Stimulated activated CD4-positive, alpha-beta T cell treated with anti-CD3 and anti-CD28 coated beads, Interleukin-2, amount 100 ng/mL, for 48 hours (primary cell): ENCODE data around the gene FRAT1.

Experiments
- DNase-seq, 2 donors: peaks; one replicate each; pipeline ENCODE4 v3.0.0-alpha.2; 2020

FRAT1 gene

DNA sequence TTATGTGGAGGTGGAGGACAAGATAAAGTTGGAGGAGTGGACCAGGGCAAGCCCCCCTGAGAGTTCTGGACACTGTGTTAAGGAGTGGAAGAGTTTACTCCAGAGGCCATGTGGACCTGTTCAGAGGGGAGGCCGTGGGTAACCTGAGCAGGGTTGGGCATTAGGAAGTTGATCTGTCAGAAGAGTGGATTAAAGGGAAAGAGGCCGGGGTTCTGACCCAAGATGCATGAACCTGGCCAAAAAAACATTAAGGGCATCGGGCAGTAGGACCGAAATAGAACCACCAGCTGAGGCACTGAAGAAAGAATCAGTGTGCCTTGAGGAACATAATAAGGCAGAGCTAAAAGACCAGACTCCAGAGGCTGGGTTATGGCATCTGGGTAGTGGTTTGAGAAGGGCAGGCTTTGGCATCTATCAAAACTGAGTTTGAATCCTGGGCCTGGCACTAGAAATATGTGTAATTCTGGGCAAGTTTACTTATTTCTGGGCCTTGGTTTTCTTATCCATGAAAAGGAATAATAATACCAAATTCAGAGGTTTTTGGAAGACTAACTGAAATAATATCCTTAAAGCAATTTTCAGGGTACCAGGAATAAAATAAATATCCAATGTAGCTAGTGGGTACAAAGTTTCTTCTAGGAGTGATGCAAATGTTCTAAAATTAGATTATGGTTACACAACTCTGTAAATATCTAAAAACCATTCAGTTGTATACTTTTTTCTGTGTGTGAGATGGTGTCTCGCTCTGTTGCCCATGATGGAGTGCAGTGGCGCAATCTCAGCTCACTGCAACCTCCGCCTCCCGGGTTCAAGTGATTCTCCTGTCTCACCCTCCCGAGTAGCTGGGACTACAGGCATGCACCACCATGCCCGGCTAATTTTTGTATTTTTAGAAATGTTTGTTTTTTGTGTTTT, 10.9 kb upstream of the FRAT1 start:
- DNase-seq = no peak

DNA sequence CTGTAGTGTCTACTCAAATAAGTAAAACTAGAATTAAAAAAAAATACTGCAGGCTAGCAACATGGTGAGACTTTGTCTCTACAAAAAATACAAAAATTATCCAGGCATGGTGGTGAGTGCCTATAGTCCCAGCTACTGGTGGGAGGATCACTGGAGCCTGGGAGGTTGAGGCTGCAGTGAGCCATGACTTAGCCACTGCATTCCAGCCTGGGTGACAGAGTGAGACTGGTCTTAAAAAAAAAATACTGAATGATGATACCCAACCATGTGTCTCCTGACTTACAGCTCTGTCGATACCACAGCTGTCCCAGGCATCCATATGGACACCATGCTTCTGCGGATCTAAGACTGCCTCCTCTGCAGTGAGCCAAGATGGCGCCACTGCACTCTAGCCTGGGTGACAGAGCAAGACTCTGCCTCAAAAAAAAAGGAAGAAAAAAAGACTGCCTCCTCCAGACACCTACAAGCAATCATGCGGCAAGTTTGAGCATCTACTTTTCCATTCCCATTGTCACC, 7.9 kb upstream of the FRAT1 start:
- DNase-seq = no peak

DNA sequence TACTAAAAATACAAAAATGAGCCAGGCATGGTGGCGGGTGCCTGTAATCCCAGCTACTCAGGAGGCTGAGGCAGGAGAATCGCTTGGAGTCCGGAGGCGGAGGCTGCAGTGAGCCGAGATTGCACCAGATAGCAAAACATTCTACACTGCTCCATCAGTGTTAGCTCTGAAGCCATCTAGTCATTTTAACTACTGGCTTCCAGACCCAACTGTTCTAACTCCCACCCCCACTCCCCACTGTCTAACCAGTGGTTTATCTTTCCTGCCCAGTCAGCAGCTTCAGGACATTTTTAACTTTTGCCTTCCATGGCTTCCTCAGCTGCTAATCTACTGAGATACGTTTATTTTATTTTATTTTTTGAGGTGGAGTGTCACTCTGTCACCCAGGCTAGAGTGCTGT, 6.2 kb upstream of the FRAT1 start:
- DNase-seq = no peak

DNA sequence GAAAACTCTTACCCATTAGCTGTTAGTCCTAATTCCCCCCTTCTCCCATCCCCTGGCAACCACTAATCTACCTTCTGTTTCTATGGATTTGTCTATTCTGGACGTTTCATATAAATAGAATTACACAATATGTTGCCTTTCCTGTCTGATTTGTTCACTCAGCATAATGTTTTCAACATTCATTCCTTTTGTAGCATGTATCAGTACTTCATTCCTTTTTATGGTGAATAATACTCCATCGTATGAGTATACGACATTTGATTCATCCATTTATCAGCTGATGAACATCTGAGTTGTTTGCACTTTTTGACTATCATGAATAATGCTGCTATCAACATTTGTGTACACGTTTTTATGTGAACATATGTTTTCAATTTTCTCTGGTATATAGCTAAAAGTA, 4.4 kb upstream of the FRAT1 start:
- no peak for DNase-seq

DNA sequence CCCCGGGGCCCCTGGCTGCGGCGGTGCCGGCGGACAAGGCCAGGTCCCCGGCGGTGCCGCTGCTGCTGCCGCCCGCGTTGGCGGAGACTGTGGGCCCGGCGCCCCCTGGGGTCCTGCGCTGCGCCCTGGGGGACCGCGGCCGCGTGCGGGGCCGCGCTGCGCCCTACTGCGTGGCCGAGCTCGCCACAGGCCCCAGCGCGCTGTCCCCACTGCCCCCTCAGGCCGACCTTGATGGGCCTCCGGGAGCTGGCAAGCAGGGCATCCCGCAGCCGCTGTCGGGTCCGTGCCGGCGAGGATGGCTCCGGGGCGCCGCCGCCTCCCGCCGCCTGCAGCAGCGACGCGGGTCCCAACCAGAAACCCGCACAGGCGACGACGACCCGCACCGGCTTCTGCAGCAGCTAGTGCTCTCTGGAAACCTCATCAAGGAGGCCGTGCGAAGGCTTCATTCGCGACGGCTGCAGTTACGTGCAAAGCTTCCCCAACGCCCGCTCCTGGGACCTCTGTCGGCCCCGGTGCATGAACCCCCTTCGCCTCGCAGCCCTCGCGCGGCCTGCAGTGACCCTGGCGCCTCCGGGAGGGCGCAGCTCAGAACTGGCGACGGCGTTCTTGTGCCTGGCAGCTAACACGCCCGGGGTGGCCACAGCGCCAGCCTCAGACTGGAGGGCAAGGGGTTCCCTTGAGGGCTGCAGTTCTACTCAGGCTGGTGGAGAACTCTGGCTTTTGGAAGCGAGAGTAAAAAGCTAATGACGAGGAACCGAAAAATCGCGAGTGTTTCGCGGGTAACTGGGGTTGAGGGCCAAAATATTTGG, 804 bp downstream of the FRAT1 start:
- DNase-seq = peak; percentile 51 to 55

DNA sequence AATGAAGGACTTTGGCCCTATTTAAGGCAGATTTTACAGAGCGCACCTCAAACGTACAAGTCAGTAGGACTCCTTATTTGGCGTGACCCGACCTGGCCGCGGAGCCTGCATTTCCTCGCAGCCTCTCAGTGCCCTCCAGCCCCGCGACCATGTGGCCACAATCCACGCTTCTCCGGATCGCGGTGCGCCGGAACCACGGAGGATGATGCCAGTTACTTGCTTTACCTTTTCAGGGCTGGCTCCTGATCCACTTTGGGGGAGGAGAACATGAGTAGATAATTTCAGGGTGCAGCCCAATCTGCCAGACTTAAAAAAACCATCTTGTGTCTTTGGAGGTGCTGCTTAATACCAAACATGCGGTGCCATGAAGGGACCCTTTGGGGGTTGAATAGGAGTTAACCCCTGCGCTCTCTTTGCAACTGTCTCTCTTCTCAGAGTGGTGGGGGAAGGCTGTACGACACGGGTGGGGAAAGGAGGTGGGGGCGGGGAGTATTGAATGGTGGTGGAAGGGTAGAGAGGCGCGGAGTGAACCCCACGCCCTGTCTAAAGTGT, 1.5 kb downstream of the FRAT1 start:
- no peak for DNase-seq

DNA sequence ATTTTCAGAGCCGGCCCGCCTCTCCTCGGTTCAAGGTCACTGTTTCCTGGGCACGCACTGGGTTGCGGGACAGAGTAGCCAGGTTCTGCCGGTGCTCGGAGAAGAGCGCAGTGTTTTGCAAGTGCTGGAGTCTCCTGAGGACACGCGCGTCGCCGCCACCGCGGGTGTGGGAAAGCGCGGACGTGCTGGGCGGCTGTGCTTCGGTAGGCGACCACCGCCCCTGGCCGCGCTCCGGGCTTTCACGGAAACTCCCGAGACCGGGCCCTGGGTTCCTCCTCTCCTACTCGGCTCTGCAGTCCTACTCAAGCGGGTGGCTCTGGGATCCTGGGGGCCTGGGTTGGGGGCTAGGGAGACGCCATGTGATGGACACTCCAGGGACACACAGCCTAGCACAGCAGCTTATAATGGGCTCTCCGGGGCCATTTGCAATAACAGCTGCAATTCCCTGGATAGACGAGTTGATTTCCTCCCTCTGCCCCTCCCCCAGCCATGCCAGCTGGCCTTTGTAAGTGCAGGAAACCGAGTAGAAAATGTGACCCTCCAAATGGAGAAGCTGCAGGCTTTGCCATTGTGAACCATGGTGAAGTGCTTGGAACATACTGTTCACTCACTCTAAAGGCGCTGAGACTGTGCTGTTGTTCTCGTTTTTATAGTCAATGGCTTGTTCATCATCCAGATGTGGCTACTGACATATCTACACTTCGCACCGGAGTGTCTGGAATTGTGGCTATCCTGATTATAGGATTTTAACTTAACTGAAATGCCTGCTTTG, 2.1 kb downstream of the FRAT1 start:
- peak in 1 of 2 donors; percentile 13 for DNase-seq

DNA sequence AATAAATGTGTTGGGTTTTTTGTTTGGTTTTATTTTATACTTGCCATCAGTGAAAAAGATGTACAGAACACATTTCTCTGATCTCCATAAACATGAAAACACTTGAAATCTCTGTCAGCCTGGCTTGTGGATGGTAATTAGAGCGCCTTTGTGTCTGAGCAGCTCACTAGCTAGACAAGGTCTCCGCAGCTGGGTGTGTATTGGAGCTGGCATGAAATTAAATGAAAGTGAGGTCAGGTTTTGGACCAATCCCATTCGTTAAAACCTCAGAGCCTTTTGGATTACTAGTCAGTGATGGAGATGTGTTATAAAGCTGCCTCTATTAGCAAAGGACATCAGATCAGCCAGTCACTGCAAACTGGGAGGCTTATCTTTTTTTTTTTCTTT, 2.7 kb downstream of the FRAT1 start:
- DNase-seq = no peak

DNA sequence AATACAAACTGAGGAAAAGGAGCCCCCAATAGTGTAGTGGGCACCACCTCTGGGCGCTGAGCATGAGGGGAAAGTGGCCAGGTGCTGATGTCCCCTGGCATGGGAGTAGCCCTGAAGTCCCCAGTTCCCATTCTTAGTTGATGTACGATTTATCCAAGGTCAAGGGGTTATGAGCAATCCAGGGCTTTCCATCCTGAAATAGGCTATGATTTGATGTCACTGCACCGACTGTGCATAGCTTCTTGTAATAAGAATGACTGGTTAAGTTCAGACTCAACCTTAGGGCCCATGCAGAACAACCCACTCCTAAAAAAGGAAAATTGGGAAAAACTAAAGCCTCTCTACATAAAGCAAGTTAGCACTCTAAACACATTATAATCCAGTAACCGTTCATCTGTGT, 4.4 kb downstream of the FRAT1 start:
- no peak for DNase-seq

DNA sequence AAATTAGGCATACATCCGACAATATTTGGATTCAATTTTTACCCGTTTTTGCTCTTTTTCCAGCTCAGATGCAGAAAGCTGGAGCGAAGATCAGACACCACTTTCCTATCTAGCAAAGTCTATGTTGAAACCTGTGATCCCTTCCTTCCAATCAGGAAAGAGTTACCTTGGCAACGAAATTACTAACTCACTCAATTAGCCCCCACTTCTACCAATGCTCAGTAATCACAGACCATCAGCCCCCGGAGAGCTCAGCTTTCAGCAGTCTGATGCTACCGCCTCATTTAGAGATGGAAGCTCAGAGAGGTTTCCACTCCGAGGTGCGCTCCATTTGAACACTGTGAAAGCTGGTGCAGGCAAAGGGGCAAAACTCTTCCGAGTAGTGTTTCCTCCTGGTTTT, 6.7 kb downstream of the FRAT1 start:
- DNase-seq = no peak

DNA sequence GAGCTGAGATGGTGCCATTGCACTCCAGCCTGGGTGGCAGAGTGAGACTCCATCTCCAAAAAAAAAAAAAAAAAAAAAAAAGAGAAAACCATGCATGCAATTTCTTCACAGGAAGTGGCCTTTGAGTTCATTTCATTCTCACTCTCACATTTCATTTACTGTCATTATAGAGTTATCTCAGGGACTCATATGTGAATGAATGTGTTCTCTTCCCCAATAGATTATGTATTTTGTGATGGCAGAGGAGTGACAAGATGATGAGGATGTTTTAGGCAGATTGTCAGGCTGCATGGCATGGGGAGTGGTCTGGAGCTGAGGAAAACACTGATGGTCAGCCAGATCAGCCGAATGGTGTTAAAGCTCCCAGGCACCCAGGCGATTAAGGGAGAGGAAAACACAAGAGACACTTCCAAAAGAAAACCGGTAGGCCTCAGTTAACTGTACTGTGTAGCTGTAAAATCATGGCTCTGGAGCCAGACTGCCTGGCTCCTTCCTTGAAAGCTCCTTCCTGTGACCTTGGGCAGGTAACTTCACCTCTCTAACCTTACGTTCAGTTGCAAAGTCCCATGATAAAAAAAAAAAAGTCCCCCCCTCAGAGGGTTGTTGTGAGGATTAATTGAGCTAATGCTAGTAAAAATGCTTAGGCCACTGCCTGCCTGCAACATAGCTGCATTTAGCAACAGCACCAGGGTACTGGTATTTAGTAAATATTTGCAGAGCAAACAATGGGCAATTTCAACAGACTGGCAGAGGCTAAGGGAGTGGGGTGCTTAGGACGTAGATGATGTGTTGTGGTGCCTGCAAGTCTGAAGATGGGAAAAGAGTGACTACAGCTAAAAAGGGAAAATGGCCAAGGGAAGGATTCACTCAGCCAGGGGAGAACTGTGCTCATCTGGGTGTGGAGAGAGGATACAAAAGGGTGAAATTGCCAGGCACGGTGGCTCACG, 8.6 kb downstream of the FRAT1 start:
- no peak for DNase-seq

DNA sequence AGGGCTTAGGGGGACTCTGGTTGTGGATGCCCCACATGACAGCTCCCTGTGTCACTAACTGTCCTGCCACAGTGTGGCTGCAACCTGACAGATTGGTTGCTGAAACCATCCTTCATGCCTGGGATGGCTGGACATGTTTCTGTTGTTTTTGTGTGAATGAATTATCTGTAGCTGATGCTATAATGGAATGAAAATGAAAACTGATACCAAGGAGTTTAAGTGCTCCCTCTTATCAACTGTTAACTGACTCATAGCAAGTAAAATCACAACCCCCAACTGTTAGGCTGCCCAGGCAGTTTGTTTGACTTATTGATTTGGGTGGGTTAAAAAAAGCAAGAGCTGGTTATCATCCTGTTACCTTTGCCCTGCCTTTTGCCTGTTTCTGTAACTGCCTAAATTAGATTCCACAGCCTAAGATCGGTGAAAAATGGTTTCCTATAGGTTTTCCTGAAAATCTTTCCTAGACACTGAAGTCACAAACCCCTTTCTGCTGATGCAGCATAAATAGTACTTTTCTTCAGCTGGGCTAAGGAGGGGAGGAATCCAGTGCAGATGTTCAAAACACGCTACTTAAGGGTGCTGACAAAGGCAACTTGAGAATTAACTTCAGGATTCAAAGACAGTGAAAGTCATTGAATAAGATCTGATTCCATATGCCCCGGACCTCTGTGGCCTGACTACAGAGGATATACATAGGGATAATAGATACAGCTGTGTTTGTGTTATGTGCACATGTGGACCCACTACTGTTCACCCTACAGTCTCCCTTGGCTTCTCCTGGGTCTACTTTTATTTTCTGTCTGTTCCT, 9.8 kb downstream of the FRAT1 start:
- no peak for DNase-seq

DNA sequence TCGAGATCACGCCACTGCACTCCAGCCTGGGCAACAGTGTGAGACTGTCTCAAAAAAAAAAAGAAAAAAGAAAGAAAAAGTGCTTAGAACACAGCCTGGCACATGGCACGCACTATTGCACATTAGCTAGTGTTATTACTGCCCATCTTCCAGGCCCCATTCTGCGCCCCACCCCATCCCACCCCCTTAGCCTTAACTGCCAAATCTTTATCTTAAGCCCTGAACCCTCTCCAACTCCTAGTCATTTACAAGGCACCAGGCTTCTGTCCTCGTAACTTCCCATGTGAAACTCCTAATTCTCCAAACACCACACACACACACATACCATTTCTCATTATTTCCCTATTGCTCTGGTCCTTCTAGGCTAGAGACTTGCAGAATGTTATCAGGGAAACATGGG, 10.7 kb downstream of the FRAT1 start:
- DNase-seq = no peak

DNA sequence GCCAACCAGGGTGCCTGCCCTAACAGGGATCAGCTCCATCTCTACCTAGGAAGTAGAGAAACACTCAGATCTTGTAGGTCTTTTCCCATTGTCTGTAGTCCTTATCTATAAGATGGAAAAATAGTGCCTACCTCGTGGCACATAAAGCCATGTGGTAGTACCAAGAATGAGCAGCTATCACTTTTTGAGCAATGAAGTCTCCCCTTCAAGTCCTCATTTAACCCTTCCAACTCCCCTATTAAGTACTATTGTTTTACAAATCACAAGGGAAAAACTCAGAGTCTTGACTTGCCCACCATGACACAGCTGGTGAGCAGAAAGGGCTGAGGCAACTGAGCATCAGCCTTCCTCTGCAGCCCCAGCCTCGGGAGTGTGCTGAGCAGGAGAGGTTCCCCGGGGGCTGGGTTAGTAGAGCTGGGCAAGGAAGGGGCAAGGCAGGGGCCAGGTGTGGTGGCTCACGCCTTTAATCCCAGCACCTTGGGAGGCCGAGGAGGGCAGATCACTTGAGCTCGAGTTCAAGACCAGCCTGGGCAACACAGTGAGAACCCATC, 12.2 kb downstream of the FRAT1 start:
- DNase-seq = no peak

DNA sequence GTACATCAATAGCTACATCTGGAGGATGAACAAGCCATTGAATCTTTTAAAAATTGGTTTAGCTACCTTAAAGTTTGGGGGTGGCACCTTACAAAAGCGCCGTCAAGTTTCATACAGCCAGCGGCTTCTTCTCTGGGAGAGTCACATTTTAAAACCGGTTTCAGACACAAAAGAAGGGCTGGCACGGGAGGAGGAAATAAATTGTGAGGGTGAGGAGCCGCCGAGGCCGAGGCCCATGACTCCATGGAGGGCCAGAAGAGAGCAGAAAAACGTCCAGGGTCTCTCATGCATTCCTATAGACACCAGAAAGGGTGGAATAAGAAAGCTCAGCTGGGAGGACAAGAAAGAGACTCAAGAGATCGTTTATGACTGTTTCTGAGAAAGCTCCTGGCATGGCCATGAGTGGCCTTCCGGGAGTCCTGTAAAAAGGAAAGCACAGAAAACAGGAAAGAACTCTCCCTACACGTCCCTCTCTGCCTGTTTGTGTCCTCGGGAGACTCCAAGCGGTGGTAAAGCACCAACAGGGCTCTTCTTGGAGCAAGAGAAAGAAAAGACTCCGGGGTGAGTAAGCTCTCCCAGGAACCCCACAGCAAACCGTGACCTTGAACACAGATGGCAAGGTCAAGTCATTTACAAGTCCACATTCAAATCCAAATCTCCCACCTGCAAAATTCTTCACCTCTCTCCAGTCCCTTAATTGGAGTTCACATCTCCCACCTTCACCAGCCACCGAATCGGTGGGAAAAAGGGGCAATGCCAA, 13.7 kb downstream of the FRAT1 start:
- DNase-seq = no peak

DNA sequence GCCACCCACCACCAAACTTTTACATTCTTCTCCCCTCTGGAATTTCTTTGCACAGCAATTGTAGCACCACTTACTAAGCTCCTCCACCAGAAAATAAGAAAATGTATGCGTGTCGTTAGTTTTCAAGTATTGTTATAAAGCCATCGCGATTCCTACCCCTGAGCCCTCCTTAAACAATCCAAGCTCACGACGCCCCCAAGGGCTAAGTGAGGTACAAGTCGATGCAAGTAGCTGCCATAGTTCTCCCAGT, 14.2 kb downstream of the FRAT1 start:
- DNase-seq = no peak

DNA sequence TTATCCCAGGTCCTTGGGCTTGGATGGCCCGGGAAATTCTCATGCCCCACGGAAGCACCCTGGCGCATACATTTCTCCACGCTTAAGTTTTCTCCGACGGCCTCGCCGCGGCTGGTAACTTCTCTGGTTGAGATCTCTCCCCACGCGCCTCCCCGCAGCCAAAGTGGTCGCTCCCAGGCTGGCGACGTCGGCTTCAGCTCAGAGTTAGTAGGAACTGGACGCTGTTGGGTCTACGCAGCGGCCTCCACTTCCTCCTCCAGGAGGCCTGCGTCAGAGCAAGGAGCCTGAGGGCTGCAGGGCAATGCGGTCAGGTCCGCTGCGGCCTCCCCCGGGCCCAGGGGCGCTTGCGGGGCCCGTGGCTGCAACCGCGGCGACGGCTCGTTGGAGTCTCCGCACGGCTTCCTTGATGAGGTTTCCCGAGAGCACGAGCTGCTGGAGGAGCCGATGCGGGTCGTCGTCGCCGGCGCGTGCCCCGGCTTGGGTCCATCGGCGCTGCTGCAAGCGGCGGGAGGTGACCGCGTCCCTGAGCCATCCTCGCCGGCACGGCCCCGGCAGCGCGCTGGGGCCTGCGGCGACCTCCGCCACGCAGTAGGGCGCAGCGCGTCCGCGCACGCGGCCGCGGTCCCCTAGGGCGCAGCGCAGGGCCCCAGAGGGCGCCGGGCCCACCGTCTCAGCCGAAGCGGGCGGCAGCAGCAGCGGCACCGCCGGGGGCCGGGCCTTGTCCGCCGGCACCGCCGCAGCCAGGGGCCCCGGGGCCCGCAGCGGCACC, 14.7 kb downstream of the FRAT1 start:
- DNase-seq = peak; percentile 29 to 41

DNA sequence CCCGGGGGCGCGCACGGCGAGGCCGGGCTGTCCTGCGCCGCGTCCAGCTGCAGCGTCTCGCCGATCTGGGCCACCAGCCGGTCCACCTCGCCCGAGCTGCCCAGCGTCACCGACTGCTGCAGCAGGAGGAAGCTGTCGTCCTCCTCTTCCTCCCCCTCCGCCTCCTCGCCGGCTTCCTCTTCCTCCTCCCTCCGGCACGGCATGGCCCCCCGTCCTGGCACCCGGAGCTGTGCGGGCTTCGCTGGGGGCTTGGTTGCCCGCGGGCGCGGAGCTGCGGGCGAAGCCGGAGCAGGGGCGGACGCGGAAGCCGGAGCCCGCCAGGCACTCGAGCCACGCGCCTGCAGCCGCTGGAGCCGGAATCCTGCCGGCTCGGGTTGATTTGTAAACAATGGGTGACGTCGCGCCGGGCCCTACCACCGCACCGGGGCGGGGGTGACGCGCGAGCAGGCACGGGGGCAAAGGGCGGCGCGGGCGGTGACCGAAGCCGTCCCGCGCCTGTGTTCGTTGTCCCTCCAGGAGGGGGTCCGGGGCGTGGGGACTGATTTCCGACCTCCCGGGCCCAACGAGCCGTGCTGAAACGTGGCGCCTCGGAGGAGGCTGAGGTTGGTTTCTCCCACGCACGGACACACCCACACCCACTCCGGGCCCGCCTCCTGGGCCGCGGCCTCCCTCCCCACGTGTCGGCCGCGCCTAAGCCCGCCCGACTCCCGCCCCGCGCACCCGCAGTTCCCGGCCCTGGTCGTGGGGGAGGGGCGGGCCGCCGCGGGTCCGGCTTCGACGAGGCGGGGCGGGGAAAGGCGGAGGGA, 15.5 kb downstream of the FRAT1 start, which contains the start of gene FRAT2:
Gene FRAT2 (minus strand): TSS at position 360 of the 806 bp plus-strand sequence. CDS start 157 bp downstream, at position 203.
- DNase-seq = peak; percentile 80
